Stomach (tissue), 9 donors: ENCODE measurements around the gene EFCAB11. TPM values are rescaled to one million over a fixed set of nuclear protein-coding genes. Genes with fewer than 3 reads are reported as not detected.
A peak's percentile ranks its signal among the peaks of the same experiment; 100 is the strongest.

Experiments
- DNase-seq, 2 donors: peaks; one replicate each; pipeline versions ENCODE4 v3.0.0 to v3.0.0-alpha.2; 2013 to 2019
- H3K27ac ChIP-seq, 5 donors: fragments of 200-600 bp in 4 of 5; sonication (generic) in 4 of 5; one replicate each; pipeline ENCODE4 v1.5.1; 2013 to 2019; ENCODE audit warnings: mild to moderate bottlenecking in 1 of 5, moderate library complexity in 1 of 5
- H3K27me3 ChIP-seq, 3 donors: fragments of 200-600 bp; sonication (generic); one replicate each; pipeline ENCODE4 v1.5.1; 2017 to 2019; ENCODE audit warnings: mixed run types in 1 of 3
- H3K36me3 ChIP-seq, 4 donors: fragments of 200-600 bp; sonication (generic); 1 replicate in 3 of 4; 2 replicates in 1 of 4; pipeline ENCODE4 v1.5.1; 2016 to 2019
- H3K4me1 ChIP-seq, 4 donors: fragments of 200-600 bp; sonication (generic); one replicate each; pipeline ENCODE4 v1.5.1; 2016 to 2019
- H3K4me3 ChIP-seq, 4 donors: fragments of 200-600 bp; sonication (generic) in 3 of 4; one replicate each; pipeline ENCODE4 v1.5.1; 2016 to 2019; ENCODE audit warnings: mild to moderate bottlenecking in 1 of 4
- H3K9me3 ChIP-seq, 4 donors: fragments of 200-600 bp; sonication (generic); one replicate each; pipeline ENCODE4 v1.5.1; 2016 to 2019
- EP300 ChIP-seq: sonication (generic); formaldehyde crosslinking; IDR thresholded peaks from one replicate; pipeline ENCODE4 v1.6.1; 2017; ENCODE audit warnings: antibody characterized with exemption
- POLR2A ChIP-seq, 4 donors: fragments of 450-650 bp; IDR thresholded peaks; one replicate each; pipeline ENCODE4 v1.6.1; 2016; ENCODE audit warnings: antibody characterized with exemption in 4 of 4, control low read depth in 2 of 4, mild to moderate bottlenecking in 1 of 4, moderate library complexity in 1 of 4
- POLR2AphosphoS5 ChIP-seq, 3 donors: sonication (generic); formaldehyde crosslinking; IDR thresholded peaks; one replicate each; pipeline ENCODE4 v1.6.1; 2016; ENCODE audit warnings: antibody characterized with exemption in 3 of 3
- WGBS, 5 donors: extraction: QIAGEN DNeasy Blood & Tissue Kit in 3 of 5; methylation state at CpG; one replicate each; pipeline versions ENCODE4 v1.1.5 to v1.1.7; 2013 to 2018; 5-methylcytosine and 5-hydroxymethylcytosine counted together
- intact Hi-C: fragments of 100-400 bp; cut with DNase I; formaldehyde crosslinking; loops from one replicate; pipeline ENCODE4 v1.15.1; 2023; ENCODE audit warnings: low total_unique reads
- polyA plus RNA-seq, 3 donors: library from polyadenylated mRNA; stranded (reverse); fragments of 200-250 nt; gene quantifications; one replicate each; pipeline ENCODE4 v1.2.3, GENCODE V29; 2013
- total RNA-seq, 5 donors: library from RNA; depleted of rRNA; stranded (reverse); fragments of >200 nt; gene quantifications; one replicate each; pipeline versions ENCODE4 v1.1.0 to v1.2.3, GENCODE V29; 2014 to 2016
- TF ChIP-seq, protein P1 (sequence below), 7 experiments: fragments of 450-650 bp in 4 of 7; fragments of 200-600 bp in 3 of 7; sonication (generic) in 3 of 7; IDR thresholded peaks; one replicate each; pipeline ENCODE4 v1.5.1; 2016 to 2019; ENCODE audit warnings: antibody characterized with exemption in 7 of 7, control low read depth in 2 of 7, mild to moderate bottlenecking in 1 of 7
- donor health status: healthy with polysubstance abuse.
- donor health status: Bipolar disorder and iron deficiency.
- donor health status: healthy.

The EFCAB11 gene
- total and polyA plus RNA-seq, 8 donors = 4.5 to 20.4 (median 10.0) TPM

DNA sequence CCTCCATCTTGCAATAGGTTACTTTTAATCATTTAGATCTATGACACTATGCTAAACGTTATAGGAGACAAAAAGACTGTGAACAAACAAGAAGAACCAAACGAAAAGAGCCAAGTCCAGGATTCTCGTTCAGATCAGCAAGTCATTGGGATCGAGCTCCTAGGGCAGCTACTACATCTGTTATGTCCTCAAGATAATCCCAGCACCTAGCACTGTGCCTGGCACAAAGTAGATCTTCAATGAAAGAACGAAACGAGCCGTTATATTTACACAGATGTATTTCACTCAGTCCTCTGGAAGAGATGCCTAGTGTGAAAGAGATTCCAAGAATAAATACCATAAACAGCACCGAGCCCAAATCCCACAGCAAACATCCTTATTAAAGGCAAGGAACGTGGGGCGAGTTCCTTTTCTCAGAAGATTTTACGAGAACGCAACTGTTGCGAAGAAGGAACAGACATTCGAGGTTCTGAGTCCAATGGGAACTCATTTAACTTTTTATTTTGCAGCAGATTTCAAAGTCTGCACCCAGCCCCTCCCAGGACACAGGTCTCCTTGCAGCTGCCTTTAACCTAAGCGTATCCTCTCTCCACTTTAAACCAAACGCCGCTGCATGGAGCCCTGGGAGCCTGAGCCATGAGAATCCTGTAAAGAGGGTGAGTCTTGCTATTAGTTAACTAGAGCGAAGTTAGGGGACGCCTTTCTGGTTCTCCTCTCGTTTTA is 653 bp upstream of the EFCAB11 start:
- 0 to 5% (median 2%) methylated on average over 20 of the region's 20 CpGs for whole genome bisulfite sequencing, 5 donors
- Histone ChIP-seq H3K9me3 (no peaks in the 10 kb centered on the region), H3K4me1 (peaks cover 8 to 39% (median 28%) of the 10 kb centered on the region in 4 donors), H3K27ac (peak overlapping the region; percentile 80 to 98 (median 96)), H3K4me3 (peak overlapping the region; percentile 85 to 96 (median 92)), H3K36me3 (peaks cover 0 to 14% (median 8%) of the 10 kb centered on the region in 4 donors), H3K27me3 (no peaks in the 10 kb centered on the region)
- TF ChIP-seq POLR2AphosphoS5 (IDR thresholded peaks at IDR 0.05) = no peak
- no peak for TF ChIP-seq EP300
- TF ChIP-seq, protein P1, sequence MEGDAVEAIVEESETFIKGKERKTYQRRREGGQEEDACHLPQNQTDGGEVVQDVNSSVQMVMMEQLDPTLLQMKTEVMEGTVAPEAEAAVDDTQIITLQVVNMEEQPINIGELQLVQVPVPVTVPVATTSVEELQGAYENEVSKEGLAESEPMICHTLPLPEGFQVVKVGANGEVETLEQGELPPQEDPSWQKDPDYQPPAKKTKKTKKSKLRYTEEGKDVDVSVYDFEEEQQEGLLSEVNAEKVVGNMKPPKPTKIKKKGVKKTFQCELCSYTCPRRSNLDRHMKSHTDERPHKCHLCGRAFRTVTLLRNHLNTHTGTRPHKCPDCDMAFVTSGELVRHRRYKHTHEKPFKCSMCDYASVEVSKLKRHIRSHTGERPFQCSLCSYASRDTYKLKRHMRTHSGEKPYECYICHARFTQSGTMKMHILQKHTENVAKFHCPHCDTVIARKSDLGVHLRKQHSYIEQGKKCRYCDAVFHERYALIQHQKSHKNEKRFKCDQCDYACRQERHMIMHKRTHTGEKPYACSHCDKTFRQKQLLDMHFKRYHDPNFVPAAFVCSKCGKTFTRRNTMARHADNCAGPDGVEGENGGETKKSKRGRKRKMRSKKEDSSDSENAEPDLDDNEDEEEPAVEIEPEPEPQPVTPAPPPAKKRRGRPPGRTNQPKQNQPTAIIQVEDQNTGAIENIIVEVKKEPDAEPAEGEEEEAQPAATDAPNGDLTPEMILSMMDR (IDR thresholded peaks at IDR 0.05) = no peak
- TF ChIP-seq POLR2A (IDR thresholded peaks at IDR 0.05) = no peak
- no peak for DNase-seq
- intact Hi-C loops = no loop called here

- H3K4me1 ChIP-seq = peaks cover 8 to 38% (median 28%) of the 10 kb centered on the region in 4 donors
- H3K27me3 ChIP-seq = no peaks in the 10 kb centered on the region
- H3K27ac ChIP-seq = no peak overlapping the region
- WGBS, 5 donors = 28 to 54% (median 47%) methylated on average over 1 of the region's 1 CpG
- H3K9me3 ChIP-seq = no peaks in the 10 kb centered on the region
- no peak for DNase-seq
- TF ChIP-seq POLR2AphosphoS5 (IDR thresholded peaks at IDR 0.05) (no peak), POLR2A (IDR thresholded peaks at IDR 0.05) (no peak), EP300 (no peak)
- TF ChIP-seq, protein P1 (IDR thresholded peaks at IDR 0.05) = no peak
- peaks cover 0 to 25% (median 15%) of the 10 kb centered on the region in 4 donors for H3K36me3 ChIP-seq
- intact Hi-C loops = no loop called here
- H3K4me3 ChIP-seq = peak overlapping the region in 1 of 4 donors; percentile 96
Observed at GRCh38 chr14:89953602-89954001, 928 bp downstream of the EFCAB11 start.

GRCh38 chr14:89952576-89952975 is 2.0 kb downstream of the EFCAB11 start:
- no peaks in the 10 kb centered on the region for H3K9me3 ChIP-seq
- H3K36me3 ChIP-seq = peaks cover 0 to 18% (median 15%) of the 10 kb centered on the region in 4 donors
- H3K4me1 ChIP-seq = peaks cover 8 to 28% (median 24%) of the 10 kb centered on the region in 4 donors
- H3K4me3 ChIP-seq = no peak overlapping the region
- 73 to 97% (median 85%) methylated on average over 2 of the region's 2 CpGs for WGBS, 5 donors
- DNase-seq = peak in 1 of 2 donors; percentile 21
- H3K27me3 ChIP-seq = no peaks in the 10 kb centered on the region
- no peak for TF ChIP-seq POLR2AphosphoS5 (IDR thresholded peaks at IDR 0.05)
- TF ChIP-seq EP300 = no peak
- TF ChIP-seq, protein P1 (IDR thresholded peaks at IDR 0.05) = no peak
- no peak for TF ChIP-seq POLR2A (IDR thresholded peaks at IDR 0.05)
- intact Hi-C loops = no loop called here
- no peak overlapping the region for H3K27ac ChIP-seq

DNA sequence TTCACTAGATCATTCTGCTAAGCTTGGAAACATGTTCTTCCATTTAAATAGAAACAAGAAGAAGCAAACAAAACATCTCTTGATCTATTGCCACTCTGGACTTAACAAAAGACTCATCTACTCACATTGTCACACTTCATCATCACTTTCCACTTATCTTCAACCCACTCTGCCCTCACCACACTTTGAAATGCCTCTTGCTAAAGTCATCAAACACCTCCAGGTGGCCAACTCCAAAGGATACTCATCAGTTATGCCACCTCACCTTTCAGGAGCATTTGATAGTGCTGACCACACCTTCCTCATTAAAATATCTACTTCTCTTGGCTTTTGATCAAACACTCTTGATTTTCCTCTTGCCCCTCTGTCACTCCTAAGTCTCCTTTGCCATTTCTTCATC is 7.2 kb downstream of the EFCAB11 start:
- no peaks in the 10 kb centered on the region for H3K4me1 ChIP-seq
- peaks cover 0 to 26% (median 18%) of the 10 kb centered on the region in 4 donors for H3K36me3 ChIP-seq
- H3K27me3 ChIP-seq = no peaks in the 10 kb centered on the region
- no peak overlapping the region for H3K27ac ChIP-seq
- TF ChIP-seq POLR2A (IDR thresholded peaks at IDR 0.05) (no peak), POLR2AphosphoS5 (IDR thresholded peaks at IDR 0.05) (no peak), EP300 (no peak)
- TF ChIP-seq, protein P1 (IDR thresholded peaks at IDR 0.05) = no peak
- H3K4me3 ChIP-seq = no peak overlapping the region
- intact Hi-C loops = no loop called here
- H3K9me3 ChIP-seq = no peaks in the 10 kb centered on the region
- DNase-seq = no peak
